Activated CD8-positive, alpha-beta memory T cell treated with anti-CD3 and anti-CD28 coated beads for 36 hours (primary cell): ENCODE data around the gene LRG1. TPM values are rescaled to one million over a fixed set of nuclear protein-coding genes. Genes with fewer than 3 reads are reported as not detected.
"Not testable (repeated sequence)": the region's sequence is repeated elsewhere in the genome, so short reads cannot be mapped to it uniquely, and the experiment has no call there.

ENCODE experiments used
- CTCF ChIA-PET: fragments of 350-600 bp; sonication (Branson Sonifier 250); formaldehyde crosslinking; loops from one replicate; lab custom pipeline; 2021; ENCODE audit warnings: antibody characterized with exemption; lab: Charles Lee
- POLR2A ChIA-PET: fragments of 350-600 bp; sonication (Branson Sonifier 250); formaldehyde crosslinking; loops from one replicate; lab custom pipeline; 2021; ENCODE audit warnings: antibody characterized with exemption; lab: Charles Lee
- total RNA-seq, 2 experiments: library from RNA; stranded (reverse); gene quantifications; one replicate each; pipeline ENCODE4 v1.2.3, GENCODE V29; 2021

Gene LRG1
- total RNA-seq, 2 experiments from 2014 or later = 0.21 TPM; not detected in 1

DNA sequence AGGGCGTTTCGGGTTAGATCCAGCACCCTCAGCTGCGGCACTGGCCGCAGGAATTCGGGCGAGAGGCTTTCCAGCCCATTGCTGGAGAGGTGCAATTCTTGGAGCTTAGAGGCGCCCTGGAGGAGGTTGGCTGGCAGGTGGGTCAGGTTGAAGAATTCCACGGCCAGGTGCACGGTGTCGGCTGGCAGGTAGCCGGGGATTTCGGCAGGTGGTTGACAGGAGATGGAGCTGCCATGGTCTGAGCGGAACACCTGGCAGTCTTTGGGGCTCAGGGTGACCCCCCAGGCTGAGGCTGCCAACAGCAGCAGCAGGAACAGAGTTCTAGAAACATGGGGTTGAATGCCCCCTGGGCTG lies 1.3 kb downstream of the LRG1 start:
- CTCF ChIA-PET = interaction anchor here (0.5 to 0.6 kb wide), 2 partner anchors 11 to 482 kb away, joined by 3 to 4 read pairs; no protein-coding TSS in a partner anchor
- POLR2A ChIA-PET = no interaction called here

GRCh38 chr19:4537953-4538600 lies 1.8 kb downstream of the LRG1 start:
- CTCF ChIA-PET = no interaction called here
- POLR2A ChIA-PET = no interaction called here

DNA sequence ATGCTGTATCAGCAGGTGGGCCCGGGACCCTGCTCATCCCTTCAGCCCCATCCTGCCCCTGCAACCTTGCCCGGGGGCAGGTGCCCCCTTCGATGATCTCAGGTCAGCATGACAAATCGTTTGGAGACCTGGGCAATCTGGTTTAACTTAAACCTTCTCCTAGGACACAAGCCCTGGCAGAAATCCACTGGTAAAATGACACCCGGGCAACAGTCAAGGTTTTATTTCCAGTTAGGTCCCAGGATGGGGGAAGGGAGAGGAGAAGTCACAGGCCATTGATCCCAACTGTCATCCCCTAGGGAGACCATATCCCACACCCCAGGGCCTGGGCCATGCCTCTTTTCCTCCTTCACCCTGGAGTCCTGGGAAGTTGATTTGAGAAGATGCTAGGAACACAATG lies 3.0 kb downstream of the LRG1 start:
- CTCF ChIA-PET = no interaction called here

DNA sequence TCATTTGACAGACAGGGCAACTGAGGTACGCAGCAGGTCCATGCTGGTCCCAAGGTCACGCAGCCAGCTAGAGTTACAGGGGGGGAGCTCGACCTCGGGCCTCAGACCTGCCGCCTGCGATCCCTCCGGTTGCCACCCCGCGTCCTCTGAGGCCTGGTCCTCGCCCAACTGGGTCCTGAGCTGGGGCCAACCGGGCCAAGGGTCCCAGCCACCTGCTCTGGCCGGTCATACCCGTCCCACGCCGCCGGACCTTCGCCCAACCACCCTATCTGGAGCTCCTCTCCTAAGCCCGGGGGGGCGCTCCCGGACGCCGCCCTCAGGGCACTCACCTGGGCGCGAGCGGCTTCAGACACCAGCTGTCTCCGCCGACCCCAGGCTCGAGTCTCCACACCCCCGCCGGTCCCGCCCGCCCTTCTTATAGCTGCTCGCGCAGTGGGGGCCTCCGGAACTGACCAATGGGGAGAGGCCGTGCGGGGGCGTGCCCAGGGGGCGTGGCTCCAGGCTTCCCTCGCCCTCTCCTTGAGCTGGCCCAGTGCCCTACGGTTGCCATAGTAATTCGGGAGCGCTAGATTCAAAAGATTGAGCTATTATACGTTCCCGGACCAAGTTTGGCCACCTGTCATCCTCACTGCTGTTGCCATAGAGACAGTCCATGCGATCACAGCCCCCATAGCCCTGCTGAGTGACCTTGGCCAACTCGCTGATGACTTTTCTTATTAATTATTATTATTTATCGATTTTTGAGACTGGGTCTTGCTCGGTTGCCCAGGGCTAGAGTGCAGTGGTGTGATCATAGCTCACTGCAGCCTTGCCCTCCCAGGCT lies 4.8 kb downstream of the LRG1 start, which contains the start of gene PLIN5:
Gene PLIN5 (minus strand): TSS at position 389 of the 823 bp plus-strand sequence. CDS start 1,150 bp downstream, outside the sequence.
- POLR2A ChIA-PET = no interaction called here
- CTCF ChIA-PET = interaction anchor here (1.4 to 2.3 kb wide), 2 partner anchors 10 to 11 kb away, joined by 5 to 7 read pairs; no protein-coding TSS in a partner anchor

More for the DNA sequence above, 3.0 kb downstream of the LRG1 start:
- POLR2A ChIA-PET = no interaction called here

- POLR2A ChIA-PET = no interaction called here
- CTCF ChIA-PET = interaction anchor here (1.4 to 2.3 kb wide), 2 partner anchors 8 to 10 kb away, joined by 5 to 7 read pairs; no protein-coding TSS in a partner anchor
Measured at GRCh38 chr19:4533835-4534424, 5.9 kb downstream of the LRG1 start.

GRCh38 chr19:4533334-4533733 lies 6.5 kb downstream of the LRG1 start:
- POLR2A ChIA-PET = no interaction called here
- CTCF ChIA-PET = no interaction called here

DNA sequence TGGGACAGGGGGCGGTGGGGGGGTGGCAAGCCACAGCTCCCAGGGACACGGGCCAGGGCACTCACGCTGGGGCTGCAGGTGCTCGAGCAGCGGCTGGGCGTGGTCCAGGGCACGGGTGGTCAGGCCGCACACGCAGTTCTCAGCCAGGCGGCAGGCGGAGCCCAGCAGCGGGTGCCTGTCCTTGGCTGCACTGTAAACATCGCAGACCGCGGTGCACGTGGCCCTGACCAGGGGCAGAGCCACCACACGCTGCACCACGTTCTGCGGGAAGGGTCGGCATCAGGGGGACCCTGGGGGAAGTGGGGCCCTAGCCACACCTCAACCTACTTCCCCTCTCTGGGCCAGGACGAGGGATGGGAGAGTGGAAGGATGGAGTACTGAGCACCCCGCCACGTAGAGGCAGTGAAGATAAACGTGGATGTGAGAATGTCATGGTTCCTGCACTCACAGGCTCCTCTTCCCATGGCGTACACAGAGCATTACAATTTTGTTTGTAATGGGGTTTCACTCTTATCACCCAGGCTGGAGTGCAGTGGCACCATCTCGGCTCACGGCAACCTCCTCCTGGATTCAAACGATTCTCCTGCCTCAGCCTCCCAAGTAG lies 8.2 kb downstream of the LRG1 start:
- ChIA-PET POLR2A (interaction anchor here (0.6 kb wide), 1 partner anchor 27 kb away, joined by 4 read pairs; no protein-coding TSS in a partner anchor), CTCF (no interaction called here)

DNA sequence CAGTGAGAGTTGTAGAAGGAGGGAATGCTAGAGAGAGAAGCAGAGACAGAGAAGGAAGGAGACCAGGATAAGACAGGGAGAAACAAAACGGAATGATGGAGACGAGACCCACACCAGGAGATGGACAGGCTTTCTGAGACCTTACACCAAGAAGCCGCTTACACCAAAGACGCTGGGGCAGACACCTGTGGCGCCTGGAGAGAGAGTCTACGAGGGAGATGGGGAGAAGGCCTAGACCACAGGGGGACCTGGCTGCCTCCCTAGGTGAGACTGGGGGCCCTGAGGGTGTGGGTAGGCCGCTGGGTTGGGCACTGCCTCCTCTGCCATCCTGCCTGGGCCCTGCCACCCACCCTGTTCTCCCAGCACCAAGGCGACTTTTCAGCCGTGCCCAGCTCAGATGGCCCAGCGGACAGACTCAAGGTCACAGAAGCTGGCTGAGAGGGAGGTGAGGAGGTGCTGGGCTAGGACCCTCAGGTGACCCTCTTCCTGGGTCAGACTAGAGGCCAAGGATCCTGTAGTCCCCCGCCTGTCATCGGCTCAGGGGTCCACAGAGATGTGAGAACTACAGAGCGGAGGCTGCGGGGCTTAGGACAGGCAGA lies 9.8 kb downstream of the LRG1 start:
- CTCF ChIA-PET = no interaction called here
- POLR2A ChIA-PET = no interaction called here

GRCh38 chr19:4528843-4529242 lies 11.0 kb downstream of the LRG1 start:
- ChIA-PET POLR2A (no interaction called here), CTCF (interaction anchor here (0.5 kb wide), 2 partner anchors 43 to 247 kb away, joined by 3 to 7 read pairs; no protein-coding TSS in a partner anchor)

GRCh38 chr19:4527377-4527776 lies 12.5 kb downstream of the LRG1 start:
- CTCF ChIA-PET, POLR2A ChIA-PET: not testable (repeated sequence)

DNA sequence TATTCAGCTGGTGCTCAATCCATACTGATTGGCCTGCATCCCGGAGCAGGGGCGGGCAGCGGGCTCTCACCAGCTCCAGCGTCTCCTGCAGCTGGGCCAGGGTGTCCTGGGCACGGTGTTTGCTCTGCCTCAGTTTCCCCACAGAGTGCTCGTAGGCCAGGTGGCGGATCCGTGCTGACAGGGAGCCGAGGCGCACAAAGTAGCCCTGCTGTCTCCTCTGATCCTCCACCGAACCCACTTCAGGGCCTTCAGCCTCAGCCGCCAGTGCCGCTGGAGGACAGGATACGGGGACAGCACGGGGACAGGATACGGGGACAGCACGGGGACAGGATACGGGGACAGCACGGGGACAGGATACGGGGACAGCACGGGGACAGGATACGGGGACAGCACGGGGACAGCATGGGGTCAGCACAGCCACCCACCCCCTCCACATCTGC lies 14.3 kb downstream of the LRG1 start:
- ChIA-PET POLR2A (no interaction called here), CTCF (interaction anchor here (0.7 to 1.7 kb wide), 12 partner anchors 9 to 286 kb away, joined by 3 to 7 read pairs (median 3); partner anchors contain the start of genes HDGFL2 and PLIN5)

DNA sequence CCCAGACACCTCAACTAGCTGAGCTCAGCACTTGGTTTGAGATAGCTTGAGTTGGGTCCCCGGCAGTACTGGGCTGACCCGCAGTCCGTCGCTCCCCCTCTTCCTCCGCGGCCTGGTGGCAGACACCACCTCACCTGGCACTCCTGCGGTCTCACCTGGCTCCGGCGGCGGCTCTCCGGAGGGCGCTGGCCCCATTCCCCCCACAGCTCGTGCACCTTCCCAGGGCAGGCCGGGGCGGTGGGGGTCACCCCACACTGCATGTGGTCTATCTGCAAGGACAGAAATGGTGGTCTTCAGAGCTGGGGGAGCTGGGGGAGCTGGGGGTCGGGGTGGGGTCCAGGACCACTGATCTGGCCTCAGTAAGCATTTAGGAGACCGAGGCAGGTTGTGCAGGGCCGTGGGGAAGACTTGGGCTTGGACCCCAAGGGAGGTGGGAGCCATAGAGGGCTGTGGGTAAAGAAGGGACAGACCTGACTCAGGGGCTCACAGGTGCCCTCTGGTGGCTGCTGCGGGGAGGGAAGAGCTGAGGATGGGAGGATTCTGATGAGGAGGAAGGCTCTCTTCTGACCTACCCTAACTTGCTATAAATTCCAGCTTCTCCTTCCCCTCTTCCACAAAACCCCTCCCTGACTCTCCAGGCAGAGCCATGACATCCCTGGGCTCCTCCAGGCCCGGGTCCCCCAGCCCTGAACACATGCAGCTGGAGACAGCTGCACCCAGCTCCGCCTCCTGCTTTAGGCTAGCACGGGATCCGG lies 14.9 kb downstream of the LRG1 start:
- ChIA-PET POLR2A (no interaction called here), CTCF (interaction anchor here (0.7 to 2.1 kb wide), 16 partner anchors 10 to 286 kb away, joined by 3 to 7 read pairs (median 3); partner anchors contain the start of genes HDGFL2 and PLIN5)

DNA sequence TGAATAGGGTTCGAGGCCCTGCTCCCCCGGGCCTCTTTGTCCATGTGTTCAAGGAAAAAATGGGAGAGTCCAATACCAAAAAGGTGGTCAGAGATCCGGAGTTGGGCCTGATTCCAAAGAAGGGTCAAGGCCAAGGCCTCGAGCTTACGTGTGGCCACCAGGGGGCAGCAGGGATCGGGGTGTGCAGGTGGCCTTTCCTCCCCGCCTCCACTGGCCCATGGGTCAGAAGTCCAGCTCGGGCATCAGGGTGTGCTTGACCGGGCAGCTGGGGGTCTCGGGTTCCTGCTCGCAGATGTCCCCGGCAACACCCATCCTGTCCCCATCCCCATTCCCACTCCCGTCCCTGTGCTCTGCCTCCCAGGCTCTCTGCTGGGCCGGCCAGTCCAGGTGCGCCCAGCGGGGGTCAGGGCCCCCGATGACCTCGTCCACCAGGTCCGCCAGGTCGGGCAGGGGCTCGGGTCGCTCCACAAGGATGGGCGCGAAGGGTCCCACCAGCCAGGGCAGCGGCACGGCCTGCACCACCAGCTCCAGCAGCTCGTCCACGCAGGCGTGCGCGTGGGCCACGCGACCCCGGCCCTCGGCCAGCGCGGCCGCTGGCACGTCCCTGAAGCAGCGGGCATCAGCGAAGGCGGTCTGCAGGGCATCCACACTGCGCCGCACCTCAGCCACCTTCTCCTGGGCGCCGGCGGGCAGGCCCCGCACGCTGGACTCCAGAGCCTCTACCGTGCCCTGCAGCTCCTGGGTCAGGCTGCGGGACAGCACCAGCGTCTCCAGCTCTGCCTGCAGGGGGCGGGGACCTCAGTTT lies 16.3 kb downstream of the LRG1 start:
- CTCF ChIA-PET = interaction anchor here (0.5 to 2.1 kb wide), 12 partner anchors 11 to 388 kb away, joined by 3 to 7 read pairs (median 3); partner anchors contain the start of gene PLIN5
- POLR2A ChIA-PET = no interaction called here

DNA sequence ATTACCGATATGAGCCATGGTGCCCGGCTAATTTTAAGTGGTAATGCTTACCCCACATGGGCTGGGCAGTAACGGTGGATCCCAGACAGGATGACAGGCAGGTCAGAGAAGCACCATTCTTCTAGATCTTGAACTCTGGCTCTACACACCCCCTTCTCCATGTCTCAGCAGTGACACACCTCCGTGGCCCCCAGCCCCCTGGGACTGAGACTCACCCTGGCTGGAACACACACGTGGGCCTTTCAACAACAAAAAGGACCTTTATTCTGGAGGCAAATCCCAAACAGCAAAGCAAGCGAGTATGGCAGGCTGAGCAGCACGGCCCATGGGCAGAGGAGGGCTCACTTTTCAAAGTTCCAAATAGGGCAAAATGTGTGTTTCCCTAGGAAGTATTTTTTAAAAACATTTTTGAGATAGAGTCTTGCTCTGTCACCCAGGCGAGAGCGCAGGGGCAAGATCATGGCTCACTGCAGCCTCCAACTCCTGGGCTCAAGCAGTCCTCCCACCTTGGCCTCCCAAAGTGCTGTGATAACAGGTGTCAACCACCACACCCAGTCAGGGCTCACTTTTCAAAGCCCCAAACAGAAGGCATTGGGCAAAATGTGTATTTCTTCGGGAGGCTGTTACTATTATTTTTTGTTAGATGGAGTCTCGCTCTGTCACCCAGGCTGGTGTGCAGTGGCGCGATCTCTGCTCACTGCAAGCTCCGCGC lies 17.4 kb downstream of the LRG1 start:
- POLR2A ChIA-PET = no interaction called here
- CTCF ChIA-PET = interaction anchor here (0.5 to 2.1 kb wide), 6 partner anchors 12 to 196 kb away, joined by 3 to 7 read pairs (median 3); partner anchors contain the start of gene PLIN5

DNA sequence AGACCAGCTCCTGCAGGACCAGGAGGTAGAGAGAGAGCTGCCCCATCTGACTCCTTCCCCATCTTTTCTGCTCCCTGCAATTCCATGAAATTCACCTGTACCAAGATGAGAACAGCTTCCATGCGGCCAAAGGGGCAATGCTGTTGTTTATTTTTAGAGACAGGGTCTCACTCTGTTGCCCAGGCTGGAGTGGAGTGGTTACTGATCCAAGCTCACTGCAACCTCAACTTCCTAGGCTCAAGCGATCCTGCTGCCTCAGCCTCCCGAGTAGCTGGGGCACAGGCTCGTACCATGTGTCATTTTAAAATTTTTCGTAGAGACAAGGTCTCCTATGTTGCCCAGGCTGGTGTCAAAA lies 18.0 kb downstream of the LRG1 start:
- ChIA-PET POLR2A (no interaction called here), CTCF (no interaction called here)

DNA sequence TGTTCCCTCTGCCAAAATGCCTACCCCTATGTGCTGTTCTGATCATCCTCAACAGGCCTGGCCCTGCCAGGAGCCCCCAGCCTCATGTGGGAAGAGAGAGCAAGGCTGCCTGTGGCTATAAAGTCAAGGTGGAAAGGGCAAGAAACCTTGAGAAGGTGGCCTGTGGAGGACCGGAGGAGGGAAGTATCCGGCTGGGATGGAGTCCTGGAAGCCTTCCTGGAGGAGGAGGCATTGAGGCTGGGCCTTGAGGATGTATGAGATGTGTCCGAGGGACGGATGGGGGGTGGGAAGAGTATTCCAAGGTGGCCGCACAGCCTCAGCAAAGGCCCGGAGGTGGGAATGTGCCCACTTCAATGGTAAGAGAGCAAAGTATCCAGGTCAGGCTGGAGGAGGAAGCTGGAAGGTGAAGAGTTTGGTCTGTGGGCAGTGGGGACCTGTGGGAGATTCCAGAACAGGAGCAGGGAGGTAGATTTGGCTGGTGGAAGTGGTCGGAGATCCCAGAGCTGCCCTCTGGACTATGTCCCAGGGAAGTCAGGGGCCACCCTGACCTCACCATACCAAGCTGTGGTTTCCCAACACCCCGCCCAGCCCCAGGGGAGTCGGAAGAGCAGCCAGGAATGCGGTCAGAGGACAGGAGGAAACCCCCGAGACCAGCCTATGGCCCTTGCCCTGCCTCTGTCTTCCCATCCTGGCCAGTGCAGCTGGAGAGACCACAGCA lies 18.5 kb downstream of the LRG1 start:
- POLR2A ChIA-PET = no interaction called here
- CTCF ChIA-PET = no interaction called here
